Neural cell (in vitro differentiated cells): Measurements from ENCODE around the gene RPL14. TPM values are rescaled to one million over a fixed set of nuclear protein-coding genes. Genes with fewer than 3 reads are reported as not detected.

Source experiments
- H2AFZ ChIP-seq: fragments of 200-600, 300-800 bp; sonication (generic), shearing (Covaris generic); 2 replicates; pipeline ENCODE4 v1.6.0; 2014; ENCODE audit warnings: low read depth, mild to moderate bottlenecking, antibody characterized with exemption, low read length, moderate library complexity
- H3F3A ChIP-seq: fragments of 200-600 bp; shearing (Covaris generic); 2 replicates; pipeline ENCODE4 v1.6.1; 2016; ENCODE audit warnings: mild to moderate bottlenecking, moderate library complexity, mixed read lengths, antibody characterized with exemption, low read length; ENCODE audit not compliant: insufficient read depth, poor library complexity, severe bottlenecking
- H3K27ac ChIP-seq: fragments of 200-600, 300-800 bp; sonication (generic), shearing (Covaris generic); 2 replicates; pipeline ENCODE4 v1.5.1; 2014; ENCODE audit warnings: mild to moderate bottlenecking, low read length, moderate library complexity
- H3K27me3 ChIP-seq: fragments of 300-800, 200-600 bp; sonication (generic), shearing (Covaris generic); 2 replicates; pipeline ENCODE4 v1.6.0; 2014; ENCODE audit warnings: mild to moderate bottlenecking, low read depth, low read length, moderate library complexity; ENCODE audit not compliant: insufficient read depth
- H3K36me3 ChIP-seq: fragments of 300-800, 200-600 bp; sonication (generic), shearing (Covaris generic); 2 replicates; pipeline ENCODE4 v1.5.1; 2014; ENCODE audit warnings: mild to moderate bottlenecking, antibody characterized with exemption, low read length, moderate library complexity; ENCODE audit not compliant: insufficient read depth
- H3K4me2 ChIP-seq: fragments of 300-800, 200-600 bp; sonication (generic), shearing (Covaris generic); 2 replicates; pipeline ENCODE4 v1.6.0; 2014; ENCODE audit warnings: mild to moderate bottlenecking, low read length
- H3K4me3 ChIP-seq: fragments of 300-800, 200-600 bp; sonication (generic), shearing (Covaris generic); 2 replicates; pipeline ENCODE4 v1.5.1; 2014; ENCODE audit warnings: mild to moderate bottlenecking, low read length, moderate library complexity
- H3K79me2 ChIP-seq: fragments of 200-600 bp; shearing (Covaris generic); replicated peaks from 2 replicates; pipeline ENCODE4 v1.6.0; 2014; ENCODE audit warnings: mild to moderate bottlenecking, low read length, moderate library complexity; ENCODE audit not compliant: insufficient read depth
- H3K9ac ChIP-seq: fragments of 300-800, 200-600 bp; sonication (generic), shearing (Covaris generic); 2 replicates; pipeline ENCODE4 v1.6.1; 2016; ENCODE audit warnings: mild to moderate bottlenecking, low read length, mixed read lengths
- H3K9me2 ChIP-seq: fragments of 200-600 bp; shearing (Covaris generic); 2 replicates; pipeline ENCODE4 v1.6.1; 2016; ENCODE audit warnings: mild to moderate bottlenecking, low read length, mixed read lengths; ENCODE audit not compliant: insufficient read depth
- H3K9me3 ChIP-seq: fragments of 200-600, 300-800 bp; sonication (generic), shearing (Covaris generic); 2 replicates; pipeline ENCODE4 v1.6.1; 2016; ENCODE audit warnings: mild to moderate bottlenecking, mixed run types, low read length, moderate library complexity, mixed read lengths
- H4K20me1 ChIP-seq: fragments of 200-600 bp; shearing (Covaris generic); 2 replicates; pipeline ENCODE4 v1.6.1; 2016; ENCODE audit warnings: mild to moderate bottlenecking, mixed run types; ENCODE audit not compliant: insufficient read depth
- EP300 ChIP-seq: fragments of 450-650 bp; conservative IDR thresholded peaks from 2 replicates; pipeline ENCODE4 v1.6.1; 2014; ENCODE audit warnings: antibody characterized with exemption, mild to moderate bottlenecking, moderate library complexity; ENCODE audit not compliant: poor library complexity, severe bottlenecking
- EZH2 ChIP-seq: fragments of 200-600, 300-800 bp; shearing (Covaris generic), sonication (generic); IDR thresholded peaks from 2 replicates; pipeline ENCODE4 v1.6.1; 2014; ENCODE audit warnings: antibody characterized with exemption, low read length, borderline replicate concordance, mild to moderate bottlenecking; ENCODE audit not compliant: insufficient read depth, poor library complexity, severe bottlenecking
- MXI1 ChIP-seq: fragments of 450-650 bp; conservative IDR thresholded peaks from 2 replicates; pipeline ENCODE4 v1.6.1; 2014; ENCODE audit warnings: antibody characterized with exemption, mild to moderate bottlenecking; ENCODE audit not compliant: poor library complexity, severe bottlenecking
- POLR2AphosphoS5 ChIP-seq: IDR thresholded peaks from 2 replicates; pipeline ENCODE4 v1.6.1; 2012
- RAD21 ChIP-seq: fragments of 450-650 bp; conservative IDR thresholded peaks from 2 replicates; pipeline ENCODE4 v1.6.1; 2014; ENCODE audit warnings: antibody characterized with exemption, mild to moderate bottlenecking, moderate library complexity
- REST ChIP-seq: IDR thresholded peaks from 2 replicates; pipeline ENCODE4 v1.6.1; 2012; ENCODE audit warnings: borderline replicate concordance
- SMC3 ChIP-seq: fragments of 450-650 bp; conservative IDR thresholded peaks from 2 replicates; pipeline ENCODE4 v1.6.1; 2014; ENCODE audit warnings: antibody characterized with exemption, mild to moderate bottlenecking, moderate library complexity; ENCODE audit not compliant: poor library complexity
- TAF1 ChIP-seq: IDR thresholded peaks from 2 replicates; pipeline ENCODE4 v1.6.1; 2012; ENCODE audit warnings: low read depth
- polyA plus RNA-seq: library from polyadenylated mRNA; depleted of rRNA; stranded (reverse); fragments of >200 nt; gene quantifications from 2 replicates; pipeline ENCODE4 v1.2.3, GENCODE V29; 2014
- TF ChIP-seq, protein P1 (sequence below): fragments of 450-650 bp; IDR thresholded peaks from 2 replicates; pipeline ENCODE4 v1.5.1; 2014; ENCODE audit warnings: antibody characterized with exemption, mild to moderate bottlenecking, moderate library complexity; ENCODE audit not compliant: poor library complexity, severe bottlenecking

RPL14 gene
- polyA plus RNA-seq, 1 donor from 2014 or later = 273 TPM

DNA sequence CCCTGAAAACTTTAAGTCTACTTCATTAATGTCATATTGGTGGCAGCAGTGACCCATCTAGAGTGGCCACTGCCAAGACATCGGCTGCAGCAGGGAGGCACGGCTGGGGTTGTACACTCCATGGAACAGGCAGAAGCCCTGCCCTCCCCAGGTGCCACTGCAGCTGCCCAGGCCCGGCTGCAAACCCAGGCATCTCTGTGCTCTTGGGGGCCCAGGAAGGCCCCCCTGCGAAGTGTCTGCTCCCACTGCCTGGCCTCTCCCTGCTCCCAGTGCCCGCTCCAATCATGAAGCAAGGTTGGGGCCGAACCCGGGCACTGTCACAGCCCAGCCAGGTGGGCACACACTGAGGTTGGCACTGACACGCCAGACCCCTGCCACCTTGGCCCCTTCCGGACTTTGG is 12.1 kb upstream of the RPL14 start:
- no peaks in the 10 kb centered on the region for H3K9me2 ChIP-seq
- H3K27me3 ChIP-seq = no peaks in the 10 kb centered on the region
- no peak overlapping the region for H3K27ac ChIP-seq
- H3K79me2 ChIP-seq = no peaks in the 10 kb centered on the region
- H3K4me3 ChIP-seq = no peak overlapping the region
- H3K9me3 ChIP-seq = no peaks in the 10 kb centered on the region
- no peaks in the 10 kb centered on the region for H3F3A ChIP-seq
- no peak overlapping the region for H2AFZ ChIP-seq
- no peak for TF ChIP-seq EP300
- TF ChIP-seq EZH2 = no peak
- no peak for TF ChIP-seq TAF1
- TF ChIP-seq SMC3 = no peak
- H3K9ac ChIP-seq = no peak overlapping the region
- no peaks in the 10 kb centered on the region for H3K36me3 ChIP-seq
- no peaks in the 10 kb centered on the region for H4K20me1 ChIP-seq
- no peak overlapping the region for H3K4me2 ChIP-seq

GRCh38 chr3:40445880-40446279 is 11.3 kb upstream of the RPL14 start:
- no peak for TF ChIP-seq EP300
- no peak for TF ChIP-seq SMC3
- TF ChIP-seq TAF1 = no peak
- no peak for TF ChIP-seq MXI1
- no peak for TF ChIP-seq REST
- no peak for TF ChIP-seq RAD21
- Histone ChIP-seq H3K9me2 (no peaks in the 10 kb centered on the region), H3K27ac (no peak overlapping the region), H3K4me2 (no peak overlapping the region), H3K27me3 (no peaks in the 10 kb centered on the region), H3F3A (no peaks in the 10 kb centered on the region), H4K20me1 (no peaks in the 10 kb centered on the region), H3K4me3 (no peak overlapping the region), H3K36me3 (no peaks in the 10 kb centered on the region), H3K9me3 (no peaks in the 10 kb centered on the region), H3K79me2 (no peaks in the 10 kb centered on the region), H3K9ac (no peak overlapping the region), H2AFZ (no peak overlapping the region)

GRCh38 chr3:40450438-40450837 is 6.7 kb upstream of the RPL14 start:
- TF ChIP-seq SMC3 (no peak), REST (no peak), EZH2 (no peak), TAF1 (no peak), POLR2AphosphoS5 (no peak), EP300 (no peak), RAD21 (no peak), MXI1 (no peak)
- TF ChIP-seq, protein P1, sequence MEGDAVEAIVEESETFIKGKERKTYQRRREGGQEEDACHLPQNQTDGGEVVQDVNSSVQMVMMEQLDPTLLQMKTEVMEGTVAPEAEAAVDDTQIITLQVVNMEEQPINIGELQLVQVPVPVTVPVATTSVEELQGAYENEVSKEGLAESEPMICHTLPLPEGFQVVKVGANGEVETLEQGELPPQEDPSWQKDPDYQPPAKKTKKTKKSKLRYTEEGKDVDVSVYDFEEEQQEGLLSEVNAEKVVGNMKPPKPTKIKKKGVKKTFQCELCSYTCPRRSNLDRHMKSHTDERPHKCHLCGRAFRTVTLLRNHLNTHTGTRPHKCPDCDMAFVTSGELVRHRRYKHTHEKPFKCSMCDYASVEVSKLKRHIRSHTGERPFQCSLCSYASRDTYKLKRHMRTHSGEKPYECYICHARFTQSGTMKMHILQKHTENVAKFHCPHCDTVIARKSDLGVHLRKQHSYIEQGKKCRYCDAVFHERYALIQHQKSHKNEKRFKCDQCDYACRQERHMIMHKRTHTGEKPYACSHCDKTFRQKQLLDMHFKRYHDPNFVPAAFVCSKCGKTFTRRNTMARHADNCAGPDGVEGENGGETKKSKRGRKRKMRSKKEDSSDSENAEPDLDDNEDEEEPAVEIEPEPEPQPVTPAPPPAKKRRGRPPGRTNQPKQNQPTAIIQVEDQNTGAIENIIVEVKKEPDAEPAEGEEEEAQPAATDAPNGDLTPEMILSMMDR = no peak
- Histone ChIP-seq H3K27ac (no peak overlapping the region), H4K20me1 (no peaks in the 10 kb centered on the region), H3F3A (peaks cover 2% of the 10 kb centered on the region), H3K27me3 (no peaks in the 10 kb centered on the region), H3K4me3 (no peak overlapping the region), H3K9ac (no peak overlapping the region), H3K9me3 (no peaks in the 10 kb centered on the region), H3K36me3 (no peaks in the 10 kb centered on the region), H2AFZ (no peak overlapping the region), H3K4me2 (no peak overlapping the region), H3K9me2 (no peaks in the 10 kb centered on the region), H3K79me2 (no peaks in the 10 kb centered on the region)
